HL-60 (cell line): ENCODE data around the gene DGCR8.

Source experiments
- DNase-seq, 2 experiments: peaks; one replicate each; pipeline ENCODE4 v3.0.0-alpha.2; 2010 to 2020; ENCODE audit warnings: low read depth in 1 of 2, low spot score in 1 of 2
- H3K27ac ChIP-seq: fragments of 250-450 bp; sonication (Bioruptor Pico); replicated peaks from 2 replicates; pipeline ENCODE4 v1.5.1; 2020; ENCODE audit warnings: mild to moderate bottlenecking, moderate library complexity
- H3K27me3 ChIP-seq: fragments of 250-450 bp; sonication (Bioruptor Pico); 2 replicates; pipeline ENCODE4 v1.5.1; 2021; ENCODE audit warnings: mild to moderate bottlenecking, moderate library complexity; ENCODE audit not compliant: insufficient read depth, poor library complexity, severe bottlenecking
- H3K4me3 ChIP-seq: replicated peaks from 2 replicates; pipeline ENCODE4 v1.5.1; 2011; ENCODE audit warnings: mild to moderate bottlenecking, control low read depth, low read length; ENCODE audit not compliant: insufficient read depth
- CTCF ChIP-seq: IDR thresholded peaks from one replicate; pipeline ENCODE4 v1.5.1; 2011; ENCODE audit warnings: low read length, control low read depth, inconsistent platforms; ENCODE audit not compliant: insufficient read depth
- GABPA ChIP-seq: IDR thresholded peaks from 2 replicates; pipeline ENCODE4 v1.6.1; 2012; ENCODE audit warnings: low read depth
- POLR2AphosphoS5 ChIP-seq: IDR thresholded peaks from 2 replicates; pipeline ENCODE4 v1.6.1; 2012; ENCODE audit warnings: low read depth
- SPI1 ChIP-seq: IDR thresholded peaks from 2 replicates; pipeline ENCODE4 v1.6.1; 2012; ENCODE audit warnings: low read depth, mild to moderate bottlenecking, borderline replicate concordance
- TF ChIP-seq, protein P1 (sequence below): IDR thresholded peaks from 2 replicates; pipeline ENCODE4 v1.6.1; 2012; ENCODE audit warnings: low read depth; ENCODE audit not compliant: insufficient replicate concordance

DGCR8 gene

DNA sequence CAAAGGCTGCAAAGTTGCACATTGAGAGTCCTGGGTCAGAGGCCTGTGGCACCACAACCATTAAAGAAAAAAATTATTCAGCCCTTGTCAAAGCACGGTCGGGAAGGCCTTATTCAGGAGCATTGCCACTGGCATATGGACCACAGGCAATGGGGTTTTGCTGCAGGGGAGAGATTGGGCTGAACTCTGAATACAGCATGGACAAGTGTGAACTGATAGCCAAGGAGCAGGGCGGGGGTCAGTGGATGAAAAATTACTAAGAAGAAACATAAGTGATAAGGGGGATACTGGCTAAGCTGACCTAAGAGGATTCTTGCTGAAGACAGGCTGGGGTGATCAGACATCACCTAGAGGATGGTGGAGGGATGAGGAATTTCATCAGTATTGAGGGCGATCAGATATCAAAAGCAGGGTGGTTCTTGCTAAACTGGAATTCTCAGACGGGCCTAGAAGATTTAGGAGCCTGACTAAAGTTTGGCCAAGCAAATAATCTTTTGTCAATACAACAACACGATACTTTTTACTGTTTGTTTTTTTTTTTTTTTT, 3.3 kb upstream of the DGCR8 start:
- no peak overlapping the region for H3K27ac ChIP-seq
- TF ChIP-seq SPI1 (no peak), CTCF (no peak), GABPA (no peak), POLR2AphosphoS5 (no peak)
- TF ChIP-seq, protein P1, sequence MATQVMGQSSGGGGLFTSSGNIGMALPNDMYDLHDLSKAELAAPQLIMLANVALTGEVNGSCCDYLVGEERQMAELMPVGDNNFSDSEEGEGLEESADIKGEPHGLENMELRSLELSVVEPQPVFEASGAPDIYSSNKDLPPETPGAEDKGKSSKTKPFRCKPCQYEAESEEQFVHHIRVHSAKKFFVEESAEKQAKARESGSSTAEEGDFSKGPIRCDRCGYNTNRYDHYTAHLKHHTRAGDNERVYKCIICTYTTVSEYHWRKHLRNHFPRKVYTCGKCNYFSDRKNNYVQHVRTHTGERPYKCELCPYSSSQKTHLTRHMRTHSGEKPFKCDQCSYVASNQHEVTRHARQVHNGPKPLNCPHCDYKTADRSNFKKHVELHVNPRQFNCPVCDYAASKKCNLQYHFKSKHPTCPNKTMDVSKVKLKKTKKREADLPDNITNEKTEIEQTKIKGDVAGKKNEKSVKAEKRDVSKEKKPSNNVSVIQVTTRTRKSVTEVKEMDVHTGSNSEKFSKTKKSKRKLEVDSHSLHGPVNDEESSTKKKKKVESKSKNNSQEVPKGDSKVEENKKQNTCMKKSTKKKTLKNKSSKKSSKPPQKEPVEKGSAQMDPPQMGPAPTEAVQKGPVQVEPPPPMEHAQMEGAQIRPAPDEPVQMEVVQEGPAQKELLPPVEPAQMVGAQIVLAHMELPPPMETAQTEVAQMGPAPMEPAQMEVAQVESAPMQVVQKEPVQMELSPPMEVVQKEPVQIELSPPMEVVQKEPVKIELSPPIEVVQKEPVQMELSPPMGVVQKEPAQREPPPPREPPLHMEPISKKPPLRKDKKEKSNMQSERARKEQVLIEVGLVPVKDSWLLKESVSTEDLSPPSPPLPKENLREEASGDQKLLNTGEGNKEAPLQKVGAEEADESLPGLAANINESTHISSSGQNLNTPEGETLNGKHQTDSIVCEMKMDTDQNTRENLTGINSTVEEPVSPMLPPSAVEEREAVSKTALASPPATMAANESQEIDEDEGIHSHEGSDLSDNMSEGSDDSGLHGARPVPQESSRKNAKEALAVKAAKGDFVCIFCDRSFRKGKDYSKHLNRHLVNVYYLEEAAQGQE, result no peak
- no peak for DNase-seq

DNA sequence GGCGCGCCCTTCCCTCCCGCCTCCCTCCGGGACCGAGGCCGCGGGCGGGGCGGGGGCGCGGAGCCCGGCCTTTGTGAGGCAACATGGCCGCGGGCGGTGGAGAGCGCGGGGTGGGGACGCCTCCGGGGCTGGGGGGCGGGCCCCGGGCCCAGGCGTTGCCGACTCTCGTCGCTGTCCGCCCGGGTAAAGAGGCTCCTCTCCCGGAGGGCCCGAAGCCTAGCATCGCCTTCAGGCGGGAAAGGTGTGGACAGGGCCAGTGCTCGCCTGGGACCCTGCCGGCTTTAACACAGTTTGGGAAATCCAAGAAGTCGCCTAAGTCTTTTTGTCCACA, 369 bp downstream of the DGCR8 start:
- H3K27ac ChIP-seq, result peak overlapping the region; percentile 78
- TF ChIP-seq POLR2AphosphoS5 (no peak), CTCF (no peak), GABPA (no peak), SPI1 (no peak)
- TF ChIP-seq, protein P1, result no peak
- H3K4me3 ChIP-seq, result peak overlapping the region; percentile 89
- H3K27me3 ChIP-seq, result no peaks in the 10 kb centered on the region
- DNase-seq, result peak in 1 of 2 experiments; percentile 51

More for the DNA sequence above, 3.3 kb upstream of the DGCR8 start:
- Histone ChIP-seq H3K27me3 (no peaks in the 10 kb centered on the region), H3K4me3 (no peak overlapping the region)

GRCh38 chr22:20080776-20081654, 974 bp downstream of the DGCR8 start:
- peak overlapping the region; percentile 78 for H3K27ac ChIP-seq
- no peaks in the 10 kb centered on the region for H3K27me3 ChIP-seq
- peak overlapping the region; percentile 89 for H3K4me3 ChIP-seq
- TF ChIP-seq, protein P1, result no peak
- no peak for TF ChIP-seq POLR2AphosphoS5
- TF ChIP-seq SPI1, result no peak
- TF ChIP-seq GABPA, result no peak
- TF ChIP-seq CTCF, result no peak
- DNase-seq, result peak in 1 of 2 experiments; percentile 25
